Fibroblast of lung (primary cell): ENCODE data around the gene TNFRSF19. TPM values are rescaled to one million over a fixed set of nuclear protein-coding genes. Genes with fewer than 3 reads are reported as not detected.

ENCODE experiments used
- DNase-seq, 2 donors: peaks; one replicate each; pipeline versions ENCODE4 v3.0.0 to v3.0.0-alpha.2; 2010; ENCODE audit warnings: low read depth in 2 of 2
- H2AFZ ChIP-seq: 2 replicates; pipeline ENCODE4 v1.5.1; 2012; ENCODE audit warnings: low read length, control low read depth, inconsistent platforms
- H3K27ac ChIP-seq: 2 replicates; pipeline ENCODE4 v1.5.1; 2011; ENCODE audit warnings: low read length, control low read depth; ENCODE audit not compliant: insufficient read depth
- H3K27me3 ChIP-seq: 2 replicates; pipeline ENCODE4 v1.5.1; 2011; ENCODE audit warnings: mild to moderate bottlenecking, low read length; ENCODE audit not compliant: control insufficient read depth, insufficient read depth
- H3K36me3 ChIP-seq: 2 replicates; pipeline ENCODE4 v1.5.1; 2011; ENCODE audit warnings: low read length; ENCODE audit not compliant: control insufficient read depth, insufficient read depth
- H3K4me1 ChIP-seq: 2 replicates; pipeline ENCODE4 v1.5.1; 2011; ENCODE audit warnings: low read length; ENCODE audit not compliant: control insufficient read depth, insufficient read depth; ENCODE audit errors: extremely low read depth
- H3K4me2 ChIP-seq: 2 replicates; pipeline ENCODE4 v1.5.1; 2011; ENCODE audit warnings: low read length, control low read depth; ENCODE audit not compliant: insufficient read depth; ENCODE audit errors: extremely low read depth
- H3K4me3 ChIP-seq, 4 experiments: fragments of 200-600 bp in 1 of 4; sonication (generic) in 1 of 4; replicated peaks in 1 of 4; 2 replicates each; pipeline ENCODE4 v1.5.1; 2011 to 2016; ENCODE audit warnings: low read length in 4 of 4, low read depth in 3 of 4, mild to moderate bottlenecking in 3 of 4, control low read depth in 2 of 4, inconsistent platforms in 1 of 4, mixed read lengths in 1 of 4; ENCODE audit not compliant: insufficient read depth in 1 of 4; ENCODE audit errors: control extremely low read depth in 1 of 4
- H3K79me2 ChIP-seq: 2 replicates; pipeline ENCODE4 v1.5.1; 2012; ENCODE audit warnings: mild to moderate bottlenecking, low read length, inconsistent platforms; ENCODE audit not compliant: control insufficient read depth, insufficient read depth
- H3K9ac ChIP-seq: 2 replicates; pipeline ENCODE4 v1.5.1; 2011; ENCODE audit warnings: mild to moderate bottlenecking, low read length, control low read depth; ENCODE audit not compliant: insufficient read depth
- H3K9me3 ChIP-seq: 2 replicates; pipeline ENCODE4 v1.5.1; 2012; ENCODE audit warnings: low read depth, low read length; ENCODE audit not compliant: control insufficient read depth, insufficient read depth
- H4K20me1 ChIP-seq: 2 replicates; pipeline ENCODE4 v1.5.1; 2011; ENCODE audit warnings: low read length; ENCODE audit not compliant: control insufficient read depth, insufficient read depth; ENCODE audit errors: extremely low read depth
- EZH2 ChIP-seq: IDR thresholded peaks from 2 replicates; pipeline ENCODE4 v1.5.1; 2012; ENCODE audit warnings: low read length, control low read depth, mild to moderate bottlenecking; ENCODE audit errors: missing control alignments
- polyA plus RNA-seq, 2 donors: library from polyadenylated mRNA; depleted of rRNA in 1 of 2; stranded (reverse) in 1 of 2; unstranded in 1 of 2; fragments of >200 nt; gene quantifications; 2 replicates each; pipeline ENCODE4 v1.2.1, GENCODE V29; 2011 to 2012; ENCODE audit warnings: missing spikeins in 1 of 2
- total RNA-seq: library from RNA; depleted of rRNA; stranded (reverse); fragments of >200 nt; gene quantifications from 2 replicates; pipeline ENCODE4 v1.2.1, GENCODE V29; 2014
- TF ChIP-seq, protein P1 (sequence below), 2 donors: IDR thresholded peaks in 1 of 2; conservative IDR thresholded peaks in 1 of 2; 1 replicate in 1 of 2; 2 replicates in 1 of 2; pipeline ENCODE4 v1.5.1; 2011 to 2012; ENCODE audit warnings: low read length in 2 of 2, control low read depth in 1 of 2, inconsistent platforms in 1 of 2, low read depth in 1 of 2, mild to moderate bottlenecking in 1 of 2

TNFRSF19 gene
- total and polyA plus RNA-seq, 2 donors (not counting 1 experiment from before 2014, with no cell fraction given), result 260 to 330 TPM

DNA sequence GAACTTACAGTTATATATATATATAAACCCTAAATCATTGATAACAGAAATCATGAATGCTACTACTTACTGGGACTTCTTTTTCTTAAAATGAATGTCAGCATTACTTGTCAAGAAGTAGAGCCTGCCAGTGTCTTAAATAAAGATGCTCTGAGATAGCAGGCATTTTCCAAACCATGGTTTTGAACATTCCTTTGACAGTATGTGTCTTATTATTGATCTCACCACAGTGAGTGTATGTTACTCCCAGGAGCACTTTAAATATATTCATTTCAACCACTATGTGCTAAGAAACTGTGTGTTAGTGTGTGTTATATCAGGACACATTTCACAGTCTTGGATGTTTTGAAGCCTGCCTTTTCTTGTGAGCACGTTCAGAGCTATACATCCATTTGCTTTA is 28.2 kb downstream of the TNFRSF19 start:
- Histone ChIP-seq H3K36me3 (peaks cover 12% of the 10 kb centered on the region), H3K4me1 (no peaks in the 10 kb centered on the region), H3K27me3 (no peaks in the 10 kb centered on the region), H3K27ac (no peak overlapping the region), H4K20me1 (no peaks in the 10 kb centered on the region), H3K4me2 (no peak overlapping the region), H3K9ac (no peak overlapping the region), H3K79me2 (no peaks in the 10 kb centered on the region), H3K4me3 (no peak overlapping the region), H2AFZ (no peak overlapping the region), H3K9me3 (no peaks in the 10 kb centered on the region)
- TF ChIP-seq EZH2, result no peak
- peak in 1 of 2 donors; percentile 55 for DNase-seq

DNA sequence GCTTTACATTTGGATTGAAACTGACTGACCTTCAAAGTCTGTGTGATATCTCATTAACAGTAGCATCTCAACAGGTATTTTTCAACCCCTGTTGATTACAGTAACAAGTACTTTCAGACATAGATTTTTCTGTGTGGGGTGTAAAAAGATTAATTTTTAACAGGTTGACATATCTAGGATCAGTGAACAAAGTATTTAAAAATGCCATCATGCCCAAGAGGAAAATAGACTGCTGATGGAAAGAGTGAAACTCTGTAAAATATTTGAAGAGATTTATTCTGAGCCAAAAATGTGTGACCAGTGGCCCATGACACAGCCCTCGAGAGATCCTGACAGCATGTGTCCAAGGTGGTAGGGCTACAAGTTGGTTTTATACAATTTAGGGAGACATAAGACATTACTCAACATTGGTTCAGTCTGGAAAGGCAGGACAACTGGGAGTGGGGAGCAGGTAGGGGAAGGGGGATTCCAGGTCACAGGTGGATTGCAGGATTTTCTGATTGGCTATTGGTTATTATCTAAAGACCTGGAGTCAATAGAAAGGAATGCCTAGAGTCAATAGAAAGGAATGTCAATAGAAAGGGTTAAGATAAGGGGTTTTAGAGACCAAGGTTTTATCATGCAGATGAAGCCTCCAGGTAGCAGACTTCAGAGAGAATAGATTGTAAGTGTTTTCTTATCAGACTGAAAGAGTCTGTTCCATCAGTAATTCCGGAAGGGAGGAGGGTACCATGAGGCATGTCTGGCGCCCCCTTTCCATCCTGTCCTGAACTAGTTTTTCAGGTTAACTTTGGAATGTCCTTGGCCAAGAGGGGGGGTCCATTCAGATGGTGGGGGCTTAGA is 29.1 kb downstream of the TNFRSF19 start:
- no peaks in the 10 kb centered on the region for H3K4me1 ChIP-seq
- no peak overlapping the region for H2AFZ ChIP-seq
- no peak overlapping the region for H3K27ac ChIP-seq
- TF ChIP-seq, protein P1, sequence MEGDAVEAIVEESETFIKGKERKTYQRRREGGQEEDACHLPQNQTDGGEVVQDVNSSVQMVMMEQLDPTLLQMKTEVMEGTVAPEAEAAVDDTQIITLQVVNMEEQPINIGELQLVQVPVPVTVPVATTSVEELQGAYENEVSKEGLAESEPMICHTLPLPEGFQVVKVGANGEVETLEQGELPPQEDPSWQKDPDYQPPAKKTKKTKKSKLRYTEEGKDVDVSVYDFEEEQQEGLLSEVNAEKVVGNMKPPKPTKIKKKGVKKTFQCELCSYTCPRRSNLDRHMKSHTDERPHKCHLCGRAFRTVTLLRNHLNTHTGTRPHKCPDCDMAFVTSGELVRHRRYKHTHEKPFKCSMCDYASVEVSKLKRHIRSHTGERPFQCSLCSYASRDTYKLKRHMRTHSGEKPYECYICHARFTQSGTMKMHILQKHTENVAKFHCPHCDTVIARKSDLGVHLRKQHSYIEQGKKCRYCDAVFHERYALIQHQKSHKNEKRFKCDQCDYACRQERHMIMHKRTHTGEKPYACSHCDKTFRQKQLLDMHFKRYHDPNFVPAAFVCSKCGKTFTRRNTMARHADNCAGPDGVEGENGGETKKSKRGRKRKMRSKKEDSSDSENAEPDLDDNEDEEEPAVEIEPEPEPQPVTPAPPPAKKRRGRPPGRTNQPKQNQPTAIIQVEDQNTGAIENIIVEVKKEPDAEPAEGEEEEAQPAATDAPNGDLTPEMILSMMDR (conservative IDR thresholded peaks at IDR 0.05 in 1 of 2, IDR thresholded peaks at IDR 0.05 in 1 of 2; ENCODE audit: low read depth in 1 of 2, low read length in 2 of 2), result no peak
- TF ChIP-seq EZH2, result no peak
- H3K4me2 ChIP-seq, result no peak overlapping the region
- H3K27me3 ChIP-seq, result no peaks in the 10 kb centered on the region
- peak in 1 of 2 donors; percentile 32 for DNase-seq
- H3K79me2 ChIP-seq, result no peaks in the 10 kb centered on the region
- peaks cover 5% of the 10 kb centered on the region for H3K36me3 ChIP-seq
- no peak overlapping the region for H3K9ac ChIP-seq
- H3K4me3 ChIP-seq, result no peak overlapping the region
- no peaks in the 10 kb centered on the region for H3K9me3 ChIP-seq
- no peaks in the 10 kb centered on the region for H4K20me1 ChIP-seq

- TF ChIP-seq EZH2, result no peak
- TF ChIP-seq, protein P1 (conservative IDR thresholded peaks at IDR 0.05 in 1 of 2, IDR thresholded peaks at IDR 0.05 in 1 of 2; ENCODE audit: low read depth in 1 of 2, low read length in 2 of 2), result no peak
- Histone ChIP-seq H3K79me2 (no peaks in the 10 kb centered on the region), H4K20me1 (no peaks in the 10 kb centered on the region), H3K9me3 (no peaks in the 10 kb centered on the region), H3K27me3 (no peaks in the 10 kb centered on the region), H3K27ac (no peak overlapping the region), H3K4me1 (no peaks in the 10 kb centered on the region), H3K4me2 (no peak overlapping the region), H3K36me3 (peaks cover 3% of the 10 kb centered on the region), H3K4me3 (no peak overlapping the region), H2AFZ (no peak overlapping the region), H3K9ac (no peak overlapping the region)
- no peak for DNase-seq
These were observed 29.9 kb downstream of the TNFRSF19 start for GRCh38 chr13:23600100-23600499.
